C4-2B (cell line): ENCODE data around the gene CLPTM1.

Source experiments
- ZFX ChIP-seq: fragments of 450-650 bp; IDR thresholded peaks from 2 replicates; pipeline ENCODE4 v1.6.1; 2017
- TF ChIP-seq, protein P1 (sequence below): fragments of 450-650 bp; conservative IDR thresholded peaks from 2 replicates; pipeline ENCODE4 v1.5.1; 2017; ENCODE audit warnings: mild to moderate bottlenecking

DNA sequence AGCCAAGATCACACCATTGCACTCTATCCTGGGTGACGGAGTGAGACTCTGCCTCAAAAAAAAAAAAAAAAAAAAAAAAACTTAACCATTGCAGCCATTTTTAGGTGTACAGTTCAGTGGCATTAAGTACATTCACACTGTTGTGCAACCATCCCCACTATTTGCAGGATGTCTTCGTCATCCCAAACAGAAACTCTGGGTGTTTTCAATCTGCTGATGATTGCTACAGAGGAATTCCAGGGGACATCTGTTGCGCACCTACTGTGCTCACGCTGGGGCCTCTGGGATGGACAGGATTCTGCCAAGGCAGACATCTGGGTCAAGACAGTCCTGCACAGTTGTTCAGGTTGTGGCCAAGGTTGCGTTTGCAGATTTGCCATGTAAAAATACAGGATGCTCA lies 15.5 kb upstream of the CLPTM1 start:
- TF ChIP-seq, protein P1, sequence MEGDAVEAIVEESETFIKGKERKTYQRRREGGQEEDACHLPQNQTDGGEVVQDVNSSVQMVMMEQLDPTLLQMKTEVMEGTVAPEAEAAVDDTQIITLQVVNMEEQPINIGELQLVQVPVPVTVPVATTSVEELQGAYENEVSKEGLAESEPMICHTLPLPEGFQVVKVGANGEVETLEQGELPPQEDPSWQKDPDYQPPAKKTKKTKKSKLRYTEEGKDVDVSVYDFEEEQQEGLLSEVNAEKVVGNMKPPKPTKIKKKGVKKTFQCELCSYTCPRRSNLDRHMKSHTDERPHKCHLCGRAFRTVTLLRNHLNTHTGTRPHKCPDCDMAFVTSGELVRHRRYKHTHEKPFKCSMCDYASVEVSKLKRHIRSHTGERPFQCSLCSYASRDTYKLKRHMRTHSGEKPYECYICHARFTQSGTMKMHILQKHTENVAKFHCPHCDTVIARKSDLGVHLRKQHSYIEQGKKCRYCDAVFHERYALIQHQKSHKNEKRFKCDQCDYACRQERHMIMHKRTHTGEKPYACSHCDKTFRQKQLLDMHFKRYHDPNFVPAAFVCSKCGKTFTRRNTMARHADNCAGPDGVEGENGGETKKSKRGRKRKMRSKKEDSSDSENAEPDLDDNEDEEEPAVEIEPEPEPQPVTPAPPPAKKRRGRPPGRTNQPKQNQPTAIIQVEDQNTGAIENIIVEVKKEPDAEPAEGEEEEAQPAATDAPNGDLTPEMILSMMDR: no peak
- no peak for TF ChIP-seq ZFX
